HG03378 (cell line): ENCODE measurements around the gene JTB.
"Not testable (repeated sequence)": the region's sequence is repeated elsewhere in the genome, so short reads cannot be mapped to it uniquely, and the experiment has no call there.

ENCODE experiments used
- ATAC-seq: cut with Tn5 transposase; IDR thresholded peaks from one replicate; pipeline ENCODE4 v1.9.1; 2021; ENCODE audit warnings: mild to moderate bottlenecking, moderate library complexity; ENCODE audit not compliant: unreplicated experiment

JTB gene

GRCh38 chr1:153979091-153979490 is 1.6 kb upstream of the JTB start:
- ATAC-seq: not testable (repeated sequence)

- no peak for ATAC-seq
These were observed 918 bp upstream of the JTB start for GRCh38 chr1:153978274-153978909.

- no peak for ATAC-seq
These were observed 640 bp downstream of the JTB start for GRCh38 chr1:153976819-153977249.

GRCh38 chr1:153973525-153973924 is 3.9 kb downstream of the JTB start:
- ATAC-seq: no peak

GRCh38 chr1:153973071-153973470 is 4.4 kb downstream of the JTB start:
- no peak for ATAC-seq

GRCh38 chr1:153970346-153970745 is 7.1 kb downstream of the JTB start:
- no peak for ATAC-seq

- no peak for ATAC-seq
These were observed 8.5 kb downstream of the JTB start for GRCh38 chr1:153968972-153969371.

GRCh38 chr1:153968408-153968807 is 9.1 kb downstream of the JTB start:
- no peak for ATAC-seq

- no peak for ATAC-seq
These were observed 9.5 kb downstream of the JTB start for GRCh38 chr1:153968000-153968363.

GRCh38 chr1:153967107-153967999 is 10.1 kb downstream of the JTB start, which contains the start of gene CREB3L4:
TSS of gene CREB3L4 (plus strand) at chr1:153967902. CDS start at chr1:153968526, 624 bp downstream.
- ATAC-seq: peak; percentile 76

- no peak for ATAC-seq
These were observed 13.6 kb downstream of the JTB start for GRCh38 chr1:153963850-153964331.

- peak; percentile 32 for ATAC-seq
These were observed 14.2 kb downstream of the JTB start, which contains the start of gene SLC39A1 for GRCh38 chr1:153963030-153963849. TSS of gene SLC39A1 (minus strand) at chr1:153963537. CDS start at chr1:153962715, 822 bp downstream.

- ATAC-seq: no peak
These were observed 15.1 kb downstream of the JTB start for GRCh38 chr1:153962088-153963029.

GRCh38 chr1:153961421-153961820 is 16.1 kb downstream of the JTB start:
- ATAC-seq: no peak

GRCh38 chr1:153960206-153960605 is 17.3 kb downstream of the JTB start:
- no peak for ATAC-seq

GRCh38 chr1:153959454-153959853 is 18.0 kb downstream of the JTB start:
- no peak for ATAC-seq

- ATAC-seq: no peak
These were observed 18.6 kb downstream of the JTB start for GRCh38 chr1:153958961-153959260.

- peak; percentile 71 for ATAC-seq
These were observed 19.1 kb downstream of the JTB start, which contains the start of gene CRTC2 for GRCh38 chr1:153958111-153958960. TSS of gene CRTC2 (minus strand) at chr1:153958612. CDS start at chr1:153958497, 115 bp downstream.

- no peak for ATAC-seq
These were observed 19.7 kb downstream of the JTB start for GRCh38 chr1:153957744-153958110.
